Loucy (cell line): ENCODE measurements around the gene HES3.

Experiments
- EZH2phosphoT487 ChIP-seq: fragments of 200-600 bp; IDR thresholded peaks from 2 replicates; pipeline ENCODE4 v1.6.1; 2018; ENCODE audit warnings: antibody characterized with exemption, mild to moderate bottlenecking, moderate library complexity, borderline replicate concordance
- TF ChIP-seq, protein P1 (sequence below): fragments of 200-600 bp; sonication (generic); conservative IDR thresholded peaks from 2 replicates; pipeline ENCODE4 v1.5.1; 2014; ENCODE audit warnings: mild to moderate bottlenecking, antibody characterized with exemption, low read length

DNA sequence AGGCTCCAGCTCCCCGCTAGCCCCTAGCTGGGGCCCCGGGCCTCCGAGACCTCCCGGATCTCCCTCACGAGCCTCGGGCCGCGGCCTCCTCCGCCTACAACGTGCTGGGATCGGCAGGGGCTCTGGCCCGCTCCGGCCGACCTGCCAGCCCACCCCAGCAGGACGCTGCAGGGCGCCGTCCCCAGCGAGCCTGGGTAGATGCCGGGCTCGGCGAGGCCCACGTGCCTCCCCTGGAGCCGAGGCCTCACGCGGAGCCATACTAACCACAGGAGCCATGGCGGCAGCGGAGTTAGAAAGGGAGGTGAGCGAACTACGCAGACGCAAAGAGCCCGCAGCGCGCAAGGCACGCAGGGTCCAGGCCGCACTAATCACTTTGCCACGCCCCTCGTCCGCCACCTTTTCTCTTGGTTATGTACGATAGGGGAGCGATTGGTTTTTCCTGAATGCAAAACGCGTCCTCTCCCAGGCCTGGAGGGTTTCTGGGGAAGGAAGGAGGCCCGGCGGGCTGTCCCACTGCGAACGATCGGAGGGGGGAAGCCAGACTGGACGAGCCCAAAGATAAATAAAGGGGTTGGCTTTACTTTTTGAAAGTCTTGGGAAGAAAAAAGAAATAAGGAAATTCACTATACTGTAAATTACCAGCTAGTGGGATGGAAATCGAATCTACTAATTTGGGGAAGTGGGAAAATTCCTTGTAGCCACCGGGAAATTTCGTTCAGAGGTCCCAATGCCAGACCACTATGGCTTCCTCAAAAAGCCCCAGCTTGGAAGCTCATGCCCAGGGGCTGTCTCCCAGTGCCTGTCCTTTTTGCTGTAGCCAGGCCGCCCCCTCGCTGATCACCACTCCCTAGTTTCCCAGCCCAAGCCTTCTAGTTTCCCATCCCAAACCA lies 44.4 kb upstream of the HES3 start, which contains the start of gene RPL22:
- TF ChIP-seq, protein P1, sequence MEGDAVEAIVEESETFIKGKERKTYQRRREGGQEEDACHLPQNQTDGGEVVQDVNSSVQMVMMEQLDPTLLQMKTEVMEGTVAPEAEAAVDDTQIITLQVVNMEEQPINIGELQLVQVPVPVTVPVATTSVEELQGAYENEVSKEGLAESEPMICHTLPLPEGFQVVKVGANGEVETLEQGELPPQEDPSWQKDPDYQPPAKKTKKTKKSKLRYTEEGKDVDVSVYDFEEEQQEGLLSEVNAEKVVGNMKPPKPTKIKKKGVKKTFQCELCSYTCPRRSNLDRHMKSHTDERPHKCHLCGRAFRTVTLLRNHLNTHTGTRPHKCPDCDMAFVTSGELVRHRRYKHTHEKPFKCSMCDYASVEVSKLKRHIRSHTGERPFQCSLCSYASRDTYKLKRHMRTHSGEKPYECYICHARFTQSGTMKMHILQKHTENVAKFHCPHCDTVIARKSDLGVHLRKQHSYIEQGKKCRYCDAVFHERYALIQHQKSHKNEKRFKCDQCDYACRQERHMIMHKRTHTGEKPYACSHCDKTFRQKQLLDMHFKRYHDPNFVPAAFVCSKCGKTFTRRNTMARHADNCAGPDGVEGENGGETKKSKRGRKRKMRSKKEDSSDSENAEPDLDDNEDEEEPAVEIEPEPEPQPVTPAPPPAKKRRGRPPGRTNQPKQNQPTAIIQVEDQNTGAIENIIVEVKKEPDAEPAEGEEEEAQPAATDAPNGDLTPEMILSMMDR, result no peak
- no peak for TF ChIP-seq EZH2phosphoT487
